ENCODE measurements around the gene PGS1. TPM values are rescaled to one million over a fixed set of nuclear protein-coding genes. Genes with fewer than 3 reads are reported as not detected.

The PGS1 gene
- total RNA-seq, 2 donors from 2014 or later: 29.2 to 57.4 TPM

- intact Hi-C loops (cut with DNase I): no loop called here
Measured at GRCh38 chr17:78438271-78438691, 59.8 kb downstream of the PGS1 start.

GRCh38 chr17:78438694-78439325 lies 60.4 kb downstream of the PGS1 start:
- DNase-seq (ENCODE audit: low spot score): no peak
- Histone ChIP-seq H3K27ac (no peak overlapping the region), H3K27me3 (replicated peaks; ENCODE audit: insufficient read depth) (no peaks in the 10 kb centered on the region), H3K4me1 (replicated peaks) (no peaks in the 10 kb centered on the region), H3K9me3 (no peaks in the 10 kb centered on the region), H3K36me3 (no peaks in the 10 kb centered on the region), H3K4me3 (no peak overlapping the region)
- TF ChIP-seq CTCF (IDR thresholded peaks at IDR 0.05) (no peak), POLR2A (IDR thresholded peaks at IDR 0.05) (no peak), POLR2AphosphoS5 (IDR thresholded peaks at IDR 0.05) (no peak)
- intact Hi-C loops (cut with DNase I): no loop called here
- WGBS: 81% methylated on average over 16 of the region's 16 CpGs

More at GRCh38 chr17:78438271-78438691, 59.8 kb downstream of the PGS1 start:
- no peak for DNase-seq (ENCODE audit: low spot score)
- no peak for TF ChIP-seq POLR2AphosphoS5 (IDR thresholded peaks at IDR 0.05)
- TF ChIP-seq CTCF (IDR thresholded peaks at IDR 0.05): no peak
- no peak for TF ChIP-seq POLR2A (IDR thresholded peaks at IDR 0.05)
- H3K4me3 ChIP-seq: no peak overlapping the region
- H3K36me3 ChIP-seq: no peaks in the 10 kb centered on the region
- H3K9me3 ChIP-seq: no peaks in the 10 kb centered on the region
- H3K4me1 ChIP-seq (replicated peaks): no peaks in the 10 kb centered on the region
- H3K27ac ChIP-seq: no peak overlapping the region
- no peaks in the 10 kb centered on the region for H3K27me3 ChIP-seq (replicated peaks; ENCODE audit: insufficient read depth)
- WGBS: 79% methylated on average over 10 of the region's 10 CpGs

GRCh38 chr17:78441271-78441971 lies 63.0 kb downstream of the PGS1 start:
- no peak for TF ChIP-seq POLR2A (IDR thresholded peaks at IDR 0.05)
- TF ChIP-seq CTCF (IDR thresholded peaks at IDR 0.05): no peak
- no peak for TF ChIP-seq POLR2AphosphoS5 (IDR thresholded peaks at IDR 0.05)
- no peaks in the 10 kb centered on the region for H3K36me3 ChIP-seq
- H3K4me1 ChIP-seq (replicated peaks): no peaks in the 10 kb centered on the region
- no peak for DNase-seq (ENCODE audit: low spot score)
- no peaks in the 10 kb centered on the region for H3K9me3 ChIP-seq
- intact Hi-C loops (cut with DNase I): no loop called here
- no peak overlapping the region for H3K4me3 ChIP-seq
- no peaks in the 10 kb centered on the region for H3K27me3 ChIP-seq (replicated peaks; ENCODE audit: insufficient read depth)
- WGBS: 74% methylated on average over 12 of the region's 12 CpGs
- H3K27ac ChIP-seq: no peak overlapping the region

GRCh38 chr17:78442648-78443218 lies 64.3 kb downstream of the PGS1 start:
- TF ChIP-seq POLR2AphosphoS5 (IDR thresholded peaks at IDR 0.05): no peak
- TF ChIP-seq CTCF (IDR thresholded peaks at IDR 0.05): no peak
- TF ChIP-seq POLR2A (IDR thresholded peaks at IDR 0.05): no peak
- whole genome bisulfite sequencing: 62% methylated on average over 12 of the region's 19 CpGs
- intact Hi-C loops (cut with DNase I): no loop called here

More at GRCh38 chr17:78442648-78443218, 64.3 kb downstream of the PGS1 start:
- no peak overlapping the region for H3K4me3 ChIP-seq
- H3K9me3 ChIP-seq: no peaks in the 10 kb centered on the region
- DNase-seq (ENCODE audit: low spot score): no peak
- H3K36me3 ChIP-seq: no peaks in the 10 kb centered on the region
- H3K27me3 ChIP-seq (replicated peaks; ENCODE audit: insufficient read depth): no peaks in the 10 kb centered on the region
- H3K27ac ChIP-seq: no peak overlapping the region
- H3K4me1 ChIP-seq (replicated peaks): no peaks in the 10 kb centered on the region

All from prostate gland (tissue), 2 donors.